HG03159 (cell line): ENCODE results near the gene DRGX.

Source experiments
- ATAC-seq: cut with Tn5 transposase; IDR thresholded peaks from one replicate; pipeline ENCODE4 v1.9.1; 2021; ENCODE audit warnings: mild to moderate bottlenecking, moderate library complexity; ENCODE audit not compliant: unreplicated experiment

Gene DRGX

GRCh38 chr10:49408519-49409306, 12.8 kb upstream of the DRGX start:
- ATAC-seq: no peak

GRCh38 chr10:49407552-49408137, 11.8 kb upstream of the DRGX start:
- ATAC-seq: peak; percentile 66

- no peak for ATAC-seq
These were observed 11.3 kb upstream of the DRGX start for GRCh38 chr10:49407151-49407550.

GRCh38 chr10:49404321-49404878, 8.5 kb upstream of the DRGX start:
- no peak for ATAC-seq

GRCh38 chr10:49403363-49403762, 7.5 kb upstream of the DRGX start:
- ATAC-seq: no peak

GRCh38 chr10:49400365-49400764, 4.5 kb upstream of the DRGX start:
- ATAC-seq: no peak

GRCh38 chr10:49398986-49399385, 3.1 kb upstream of the DRGX start:
- no peak for ATAC-seq

- ATAC-seq: no peak
These were observed 2.3 kb upstream of the DRGX start for GRCh38 chr10:49398000-49398861.

- ATAC-seq: no peak
These were observed 1.4 kb upstream of the DRGX start for GRCh38 chr10:49397036-49397999.

GRCh38 chr10:49396666-49396999, 744 bp upstream of the DRGX start:
- no peak for ATAC-seq

GRCh38 chr10:49394933-49395740, 752 bp downstream of the DRGX start:
- ATAC-seq: no peak

GRCh38 chr10:49393757-49394156, 2.1 kb downstream of the DRGX start:
- ATAC-seq: no peak

- ATAC-seq: no peak
These were observed 2.6 kb downstream of the DRGX start for GRCh38 chr10:49393301-49393700.

GRCh38 chr10:49389361-49389933, 6.4 kb downstream of the DRGX start:
- no peak for ATAC-seq

GRCh38 chr10:49388161-49388560, 7.7 kb downstream of the DRGX start:
- no peak for ATAC-seq

GRCh38 chr10:49387071-49387470, 8.8 kb downstream of the DRGX start:
- no peak for ATAC-seq

- ATAC-seq: no peak
These were observed 9.7 kb downstream of the DRGX start for GRCh38 chr10:49385939-49386922.
